ENCODE data around the gene CHML.

The CHML gene

DNA sequence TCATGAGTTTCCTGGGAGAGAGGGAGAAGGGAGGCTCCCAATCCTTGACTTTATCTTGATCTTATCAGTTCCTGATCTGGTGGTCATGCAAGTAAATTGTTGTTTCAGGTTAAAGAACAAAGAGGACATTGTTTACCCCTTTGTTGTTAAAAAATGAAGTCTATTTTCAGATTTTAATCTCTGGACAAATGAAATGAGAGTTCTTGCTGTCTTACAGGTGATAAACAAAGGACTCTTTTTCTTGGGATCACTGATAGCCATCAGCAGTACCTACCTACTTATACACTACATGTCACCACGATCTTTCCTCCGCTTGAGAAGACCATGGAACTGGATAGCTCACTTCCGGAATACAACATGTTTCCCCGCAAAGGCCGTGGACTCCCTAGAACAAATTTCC lies 48.4 kb downstream of the CHML start (continued):
- TF ChIP-seq ZNF214 (tag by site-specific recombination; IDR thresholded peaks at IDR 0.05; ENCODE audit: borderline replicate concordance) = no peak
- TF ChIP-seq IKZF3 (tag by site-specific recombination; IDR thresholded peaks at IDR 0.05) = no peak
- TF ChIP-seq ZNF560 (tag by site-specific recombination; IDR thresholded peaks at IDR 0.05; ENCODE audit: borderline replicate concordance) = no peak
- no peak for TF ChIP-seq ZNF596 (tag by site-specific recombination; IDR thresholded peaks at IDR 0.05)
- TF ChIP-seq ZNF391 (tag by site-specific recombination; IDR thresholded peaks at IDR 0.05; ENCODE audit: borderline replicate concordance, low read depth) = no peak

DNA sequence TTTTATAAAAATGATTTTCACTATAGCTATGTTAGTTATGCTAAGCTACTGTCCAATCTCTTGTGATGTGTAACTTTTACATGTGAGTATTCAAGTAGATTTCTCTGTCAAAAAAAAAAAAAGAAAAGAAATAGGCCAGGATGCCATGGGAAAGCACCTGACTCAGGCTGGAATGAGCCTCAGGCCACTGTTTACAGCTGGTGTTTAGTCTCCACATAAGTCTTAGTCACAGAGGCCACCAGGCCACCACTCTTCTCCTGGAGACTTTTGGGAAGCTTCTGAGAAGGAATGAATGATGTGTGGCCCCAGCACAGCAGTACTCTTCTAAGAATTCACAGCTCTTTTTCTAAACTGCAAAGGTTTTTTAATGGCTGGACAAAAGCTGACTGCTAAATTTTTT lies 48.9 kb downstream of the CHML start:
- H3K36me3 ChIP-seq (ENCODE audit: control insufficient read depth in 2 of 2, insufficient read depth in 1 of 2, low read length in 2 of 2) = no peaks in the 10 kb centered on the region
- CTCF ChIA-PET = interaction anchor here (0.5 to 0.7 kb wide), 2 partner anchors 54 to 644 kb away, joined by 4 read pairs; no protein-coding TSS in a partner anchor
- no peak overlapping the region for H3K4me3 ChIP-seq (ENCODE audit: low read depth, low read length)
- H3K27ac ChIP-seq (ENCODE audit: extremely low read depth, low read depth, low read length) = no peak overlapping the region
- POLR2A ChIA-PET = no interaction called here
- no peaks in the 10 kb centered on the region for H3K4me1 ChIP-seq (ENCODE audit: control insufficient read depth, insufficient read depth, low read length)
- no peak for TF ChIP-seq ZNF776 (tag by site-specific recombination; IDR thresholded peaks at IDR 0.05; ENCODE audit: borderline replicate concordance)
- TF ChIP-seq, protein P1, sequence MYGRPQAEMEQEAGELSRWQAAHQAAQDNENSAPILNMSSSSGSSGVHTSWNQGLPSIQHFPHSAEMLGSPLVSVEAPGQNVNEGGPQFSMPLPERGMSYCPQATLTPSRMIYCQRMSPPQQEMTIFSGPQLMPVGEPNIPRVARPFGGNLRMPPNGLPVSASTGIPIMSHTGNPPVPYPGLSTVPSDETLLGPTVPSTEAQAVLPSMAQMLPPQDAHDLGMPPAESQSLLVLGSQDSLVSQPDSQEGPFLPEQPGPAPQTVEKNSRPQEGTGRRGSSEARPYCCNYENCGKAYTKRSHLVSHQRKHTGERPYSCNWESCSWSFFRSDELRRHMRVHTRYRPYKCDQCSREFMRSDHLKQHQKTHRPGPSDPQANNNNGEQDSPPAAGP (tag by site-specific recombination; IDR thresholded peaks at IDR 0.05) = no peak
- TF ChIP-seq, protein P2, sequence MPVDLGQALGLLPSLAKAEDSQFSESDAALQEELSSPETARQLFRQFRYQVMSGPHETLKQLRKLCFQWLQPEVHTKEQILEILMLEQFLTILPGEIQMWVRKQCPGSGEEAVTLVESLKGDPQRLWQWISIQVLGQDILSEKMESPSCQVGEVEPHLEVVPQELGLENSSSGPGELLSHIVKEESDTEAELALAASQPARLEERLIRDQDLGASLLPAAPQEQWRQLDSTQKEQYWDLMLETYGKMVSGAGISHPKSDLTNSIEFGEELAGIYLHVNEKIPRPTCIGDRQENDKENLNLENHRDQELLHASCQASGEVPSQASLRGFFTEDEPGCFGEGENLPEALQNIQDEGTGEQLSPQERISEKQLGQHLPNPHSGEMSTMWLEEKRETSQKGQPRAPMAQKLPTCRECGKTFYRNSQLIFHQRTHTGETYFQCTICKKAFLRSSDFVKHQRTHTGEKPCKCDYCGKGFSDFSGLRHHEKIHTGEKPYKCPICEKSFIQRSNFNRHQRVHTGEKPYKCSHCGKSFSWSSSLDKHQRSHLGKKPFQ (tag by site-specific recombination; IDR thresholded peaks at IDR 0.05) = no peak
- TF ChIP-seq, protein P3, sequence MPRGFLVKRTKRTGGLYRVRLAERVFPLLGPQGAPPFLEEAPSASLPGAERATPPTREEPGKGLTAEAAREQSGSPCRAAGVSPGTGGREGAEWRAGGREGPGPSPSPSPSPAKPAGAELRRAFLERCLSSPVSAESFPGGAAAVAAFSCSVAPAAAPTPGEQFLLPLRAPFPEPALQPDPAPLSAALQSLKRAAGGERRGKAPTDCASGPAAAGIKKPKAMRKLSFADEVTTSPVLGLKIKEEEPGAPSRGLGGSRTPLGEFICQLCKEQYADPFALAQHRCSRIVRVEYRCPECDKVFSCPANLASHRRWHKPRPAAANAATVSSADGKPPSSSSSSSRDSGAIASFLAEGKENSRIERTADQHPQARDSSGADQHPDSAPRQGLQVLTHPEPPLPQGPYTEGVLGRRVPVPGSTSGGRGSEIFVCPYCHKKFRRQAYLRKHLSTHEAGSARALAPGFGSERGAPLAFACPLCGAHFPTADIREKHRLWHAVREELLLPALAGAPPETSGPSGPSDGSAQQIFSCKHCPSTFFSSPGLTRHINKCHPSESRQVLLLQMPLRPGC (tag by site-specific recombination; IDR thresholded peaks at IDR 0.05) = no peak
- no peak for TF ChIP-seq ZSCAN30 (tag by site-specific recombination; IDR thresholded peaks at IDR 0.05)
- TF ChIP-seq MEIS1 (CRISPR knock-in tag; IDR thresholded peaks at IDR 0.05; ENCODE audit: borderline replicate concordance) = no peak
- no peak for TF ChIP-seq ZNF596 (tag by site-specific recombination; IDR thresholded peaks at IDR 0.05)
- TF ChIP-seq BCL11B (tag by site-specific recombination; IDR thresholded peaks at IDR 0.05; ENCODE audit: low read depth) = no peak
- TF ChIP-seq HOXC10 (CRISPR knock-in tag; IDR thresholded peaks at IDR 0.05) = no peak
- no peak for TF ChIP-seq ZNF48 (tag by site-specific recombination; IDR thresholded peaks at IDR 0.05)
- TF ChIP-seq SCRT1 (tag by site-specific recombination; IDR thresholded peaks at IDR 0.05; ENCODE audit: borderline replicate concordance) = no peak
- no peak for TF ChIP-seq ZNF529 (tag by site-specific recombination; IDR thresholded peaks at IDR 0.05; ENCODE audit: insufficient replicate concordance)
- no peak for TF ChIP-seq ZIC2 (tag by site-specific recombination; IDR thresholded peaks at IDR 0.05)
- no peaks in the 10 kb centered on the region for H3K9me3 ChIP-seq (ENCODE audit: control insufficient read depth, insufficient read depth, low read depth, low read length)

DNA sequence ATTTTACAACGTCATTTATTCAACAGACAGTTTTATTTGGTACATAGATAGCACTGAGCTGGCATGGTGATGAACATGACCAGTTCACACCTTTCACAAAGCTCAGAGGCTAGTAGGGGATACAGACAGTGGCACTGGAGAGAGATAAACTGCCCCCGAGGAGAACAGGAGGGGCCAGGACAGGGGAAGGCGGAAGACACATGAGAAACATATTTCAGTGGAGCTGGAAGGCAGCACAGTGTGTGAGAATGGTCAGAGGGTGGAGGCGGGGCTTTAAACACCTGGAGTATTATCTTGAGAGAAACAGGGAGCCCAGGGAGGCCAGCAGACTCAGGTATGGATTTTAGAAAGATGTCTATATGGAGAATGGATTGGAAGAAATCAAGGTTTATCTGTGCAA lies 49.5 kb downstream of the CHML start:
- Histone ChIP-seq H3K36me3 (ENCODE audit: control insufficient read depth in 2 of 2, insufficient read depth in 1 of 2, low read length in 2 of 2) (no peaks in the 10 kb centered on the region), H3K4me1 (ENCODE audit: control insufficient read depth, insufficient read depth, low read length) (no peaks in the 10 kb centered on the region), H3K4me3 (ENCODE audit: low read depth, low read length) (no peak overlapping the region), H3K27ac (ENCODE audit: extremely low read depth, low read depth, low read length) (no peak overlapping the region), H3K9me3 (ENCODE audit: control insufficient read depth, insufficient read depth, low read depth, low read length) (no peaks in the 10 kb centered on the region)
- CTCF ChIA-PET = interaction anchor here (0.6 kb wide), 1 partner anchor 93 kb away, joined by 3 read pairs; no protein-coding TSS in a partner anchor
- POLR2A ChIA-PET = no interaction called here
- TF ChIP-seq ZSCAN23 (tag by site-specific recombination; IDR thresholded peaks at IDR 0.05) (no peak), ZNF133 (tag by site-specific recombination; IDR thresholded peaks at IDR 0.05) (no peak), ZNF140 (tag by site-specific recombination; IDR thresholded peaks at IDR 0.05) (no peak), TRIM28 (IDR thresholded peaks at IDR 0.05; ENCODE audit: borderline replicate concordance, low read length) (no peak), ZIC2 (tag by site-specific recombination; IDR thresholded peaks at IDR 0.05) (no peak), ZNF558 (tag by site-specific recombination; IDR thresholded peaks at IDR 0.05) (no peak), TCF7L2 (IDR thresholded peaks at IDR 0.05; ENCODE audit: borderline replicate concordance, low read depth, low read length) (no peak), ZNF561 (tag by site-specific recombination; IDR thresholded peaks at IDR 0.05; ENCODE audit: borderline replicate concordance) (no peak), OVOL3 (tag by site-specific recombination; IDR thresholded peaks at IDR 0.05) (no peak), ZNF571 (tag by site-specific recombination; IDR thresholded peaks at IDR 0.05) (no peak)
- TF ChIP-seq, protein P4, sequence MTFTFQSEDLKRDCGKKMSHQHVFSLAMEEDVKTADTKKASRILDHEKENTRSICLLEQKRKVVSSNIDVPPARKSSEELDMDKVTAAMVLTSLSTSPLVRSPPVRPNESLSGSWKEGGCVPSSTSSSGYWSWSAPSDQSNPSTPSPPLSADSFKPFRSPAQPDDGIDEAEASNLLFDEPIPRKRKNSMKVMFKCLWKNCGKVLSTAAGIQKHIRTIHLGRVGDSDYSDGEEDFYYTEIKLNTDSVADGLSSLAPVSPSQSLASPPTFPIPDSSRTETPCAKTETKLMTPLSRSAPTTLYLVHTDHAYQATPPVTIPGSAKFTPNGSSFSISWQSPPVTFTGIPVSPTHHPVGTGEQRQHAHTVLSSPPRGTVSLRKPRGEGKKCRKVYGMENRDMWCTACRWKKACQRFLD (tag by site-specific recombination; IDR thresholded peaks at IDR 0.05) = no peak
- TF ChIP-seq, protein P5, sequence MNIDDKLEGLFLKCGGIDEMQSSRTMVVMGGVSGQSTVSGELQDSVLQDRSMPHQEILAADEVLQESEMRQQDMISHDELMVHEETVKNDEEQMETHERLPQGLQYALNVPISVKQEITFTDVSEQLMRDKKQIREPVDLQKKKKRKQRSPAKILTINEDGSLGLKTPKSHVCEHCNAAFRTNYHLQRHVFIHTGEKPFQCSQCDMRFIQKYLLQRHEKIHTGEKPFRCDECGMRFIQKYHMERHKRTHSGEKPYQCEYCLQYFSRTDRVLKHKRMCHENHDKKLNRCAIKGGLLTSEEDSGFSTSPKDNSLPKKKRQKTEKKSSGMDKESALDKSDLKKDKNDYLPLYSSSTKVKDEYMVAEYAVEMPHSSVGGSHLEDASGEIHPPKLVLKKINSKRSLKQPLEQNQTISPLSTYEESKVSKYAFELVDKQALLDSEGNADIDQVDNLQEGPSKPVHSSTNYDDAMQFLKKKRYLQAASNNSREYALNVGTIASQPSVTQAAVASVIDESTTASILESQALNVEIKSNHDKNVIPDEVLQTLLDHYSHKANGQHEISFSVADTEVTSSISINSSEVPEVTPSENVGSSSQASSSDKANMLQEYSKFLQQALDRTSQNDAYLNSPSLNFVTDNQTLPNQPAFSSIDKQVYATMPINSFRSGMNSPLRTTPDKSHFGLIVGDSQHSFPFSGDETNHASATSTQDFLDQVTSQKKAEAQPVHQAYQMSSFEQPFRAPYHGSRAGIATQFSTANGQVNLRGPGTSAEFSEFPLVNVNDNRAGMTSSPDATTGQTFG (tag by site-specific recombination; IDR thresholded peaks at IDR 0.05; ENCODE audit: borderline replicate concordance) = no peak

All from HEK293 (cell line).